B cell (primary cell): ENCODE data around the gene ZFHX2. TPM values are rescaled to one million over a fixed set of nuclear protein-coding genes. Genes with fewer than 3 reads are reported as not detected.

Experiments used
- ATAC-seq: fragments of 200-7000 bp; cut with Tn5 transposase; one replicate; pipeline ENCODE4 v1.10.0; 2021; ENCODE audit warnings: low read depth, mild to moderate bottlenecking, moderate number of reproducible peaks, moderate library complexity
- CTCF ChIA-PET: fragments of 350-600 bp; sonication (Branson Sonifier 250); formaldehyde crosslinking; loops from one replicate; lab custom pipeline; 2021; ENCODE audit warnings: antibody characterized with exemption, inconsistent platforms; lab: Charles Lee
- POLR2A ChIA-PET: fragments of 350-600 bp; sonication (Branson Sonifier 250); formaldehyde crosslinking; loops from one replicate; lab custom pipeline; 2021; ENCODE audit warnings: antibody characterized with exemption; lab: Charles Lee
- DNase-seq: peaks from one replicate; pipeline ENCODE4 v3.0.0; 2013
- H2AFZ ChIP-seq: 2 replicates; pipeline ENCODE4 v1.6.1; 2012; ENCODE audit warnings: mild to moderate bottlenecking, low read depth, low read length; ENCODE audit not compliant: insufficient read depth, poor library complexity, severe bottlenecking
- H3K27ac ChIP-seq, 2 donors: 1 replicate in 1 of 2; 2 replicates in 1 of 2; pipeline ENCODE4 v1.5.1; 2012 to 2013; ENCODE audit warnings: low read length in 2 of 2, mild to moderate bottlenecking in 2 of 2, moderate library complexity in 1 of 2
- H3K27me3 ChIP-seq, 4 experiments: fragments of 200-600 bp in 1 of 4; sonication (generic) in 1 of 4; replicated peaks in 1 of 4; 1 replicate in 2 of 4; 2 replicates in 2 of 4; pipeline versions ENCODE4 v1.6.1 to v1.7.0; 2013 to 2016; ENCODE audit warnings: low read length in 3 of 4, mild to moderate bottlenecking in 2 of 4, mixed read lengths in 1 of 4, moderate library complexity in 1 of 4; ENCODE audit not compliant: insufficient read depth in 4 of 4, control insufficient read depth in 3 of 4; ENCODE audit errors: control extremely low read depth in 1 of 4
- H3K36me3 ChIP-seq, 2 experiments: replicated peaks in 1 of 2; 1 replicate in 1 of 2; 2 replicates in 1 of 2; pipeline versions ENCODE4 v1.6.1 to v1.7.1; 2013; ENCODE audit warnings: low read length in 1 of 2; ENCODE audit not compliant: insufficient read depth in 2 of 2, control insufficient read depth in 1 of 2; ENCODE audit errors: control extremely low read depth in 1 of 2, extremely low read depth in 1 of 2
- H3K4me1 ChIP-seq, 2 donors: fragments of 200-600 bp in 1 of 2; sonication (generic) in 1 of 2; 1 replicate in 1 of 2; 2 replicates in 1 of 2; pipeline versions ENCODE4 v1.5.1 to v1.6.1; 2013 to 2017; ENCODE audit warnings: low read length in 2 of 2; ENCODE audit not compliant: control insufficient read depth in 2 of 2, insufficient read depth in 2 of 2
- H3K4me2 ChIP-seq: replicated peaks from 2 replicates; pipeline ENCODE3; 2012; ENCODE audit warnings: mild to moderate bottlenecking, low read depth, low read length; ENCODE audit not compliant: poor library complexity, severe bottlenecking
- H3K4me3 ChIP-seq, 5 experiments: fragments of 200-600 bp in 1 of 5; sonication (generic) in 1 of 5; 1 replicate in 3 of 5; 2 replicates in 2 of 5; pipeline versions ENCODE4 v1.5.1 to v1.7.0; 2011 to 2016; ENCODE audit warnings: low read length in 4 of 5, mild to moderate bottlenecking in 4 of 5, low read depth in 2 of 5, control low read depth in 1 of 5, moderate library complexity in 1 of 5; ENCODE audit not compliant: insufficient read depth in 1 of 5; ENCODE audit errors: control extremely low read depth in 1 of 5, extremely low read depth in 1 of 5
- H3K79me2 ChIP-seq: fragments of 200-600 bp; sonication (generic); one replicate; pipeline ENCODE4 v1.6.0; 2016; ENCODE audit warnings: low read length; ENCODE audit not compliant: control insufficient read depth, insufficient read depth
- H3K9ac ChIP-seq: fragments of 200-600 bp; sonication (generic); 2 replicates; pipeline ENCODE4 v1.6.1; 2017; ENCODE audit warnings: mild to moderate bottlenecking, low read length, moderate library complexity
- H3K9me3 ChIP-seq, 3 donors: one replicate each; pipeline versions ENCODE4 v1.6.1 to v1.7.1; 2013; ENCODE audit warnings: low read length in 2 of 3; ENCODE audit not compliant: control insufficient read depth in 2 of 3, insufficient read depth in 1 of 3; ENCODE audit errors: control extremely low read depth in 1 of 3
- H4K20me1 ChIP-seq: 2 replicates; pipeline ENCODE4 v1.6.0; 2012; ENCODE audit warnings: mild to moderate bottlenecking, low read length; ENCODE audit not compliant: insufficient read depth, control insufficient read depth, poor library complexity, severe bottlenecking
- H3K27ac Mint-ChIP-seq: one replicate; pipeline ENCODE4 v1.8.0; 2021; ENCODE audit warnings: mixed read lengths
- H3K27me3 Mint-ChIP-seq: one replicate; pipeline ENCODE4 v1.8.0; 2021; ENCODE audit warnings: mixed read lengths
- H3K4me1 Mint-ChIP-seq: one replicate; pipeline ENCODE4 v1.8.0; 2021; ENCODE audit warnings: mixed read lengths
- H3K4me3 Mint-ChIP-seq: one replicate; pipeline ENCODE4 v1.8.0; 2021; ENCODE audit warnings: mixed read lengths
- H3K9me3 Mint-ChIP-seq: one replicate; pipeline ENCODE4 v1.8.0; 2022; ENCODE audit warnings: mixed read lengths; ENCODE audit not compliant: insufficient read depth
- CTCF ChIP-seq: fragments of 200-600 bp; IDR thresholded peaks from one replicate; pipeline ENCODE4 v1.8.0; 2022; ENCODE audit warnings: antibody characterized with exemption, mild to moderate bottlenecking
- EZH2 ChIP-seq: IDR thresholded peaks from 2 replicates; pipeline ENCODE4 v1.6.1; 2012; ENCODE audit warnings: borderline replicate concordance, low read depth, mild to moderate bottlenecking, moderate library complexity, low read length; ENCODE audit not compliant: insufficient read depth, poor library complexity, severe bottlenecking
- WGBS: methylation state at CpG from one replicate; pipeline ENCODE4 v1.1.5; 2013; ENCODE audit warnings: missing lambda C conversion rate; ENCODE audit not compliant: insufficient coverage; 5-methylcytosine and 5-hydroxymethylcytosine counted together
- intact Hi-C: fragments of 100-400 bp; cut with micrococcal nuclease; formaldehyde crosslinking; loops from one replicate; pipeline ENCODE4 v1.10.0; 2022
- polyA plus RNA-seq: library from polyadenylated mRNA; depleted of rRNA; stranded (reverse); fragments of >200 nt; gene quantifications from 2 replicates; pipeline ENCODE4 v1.2.3, GENCODE V29; 2012
- total RNA-seq, 2 donors: library from RNA; stranded (reverse); fragments of 120-200 nt in 1 of 2; gene quantifications; 1 replicate in 1 of 2; 2 replicates in 1 of 2; pipeline versions ENCODE4 v1.2.3 to v1.2.4, GENCODE V29; 2013 to 2022

The ZFHX2 gene
- total and polyA plus RNA-seq, 2 donors (not counting 1 experiment from before 2014, with no cell fraction given), result 0.21 to 2.5 TPM

DNA sequence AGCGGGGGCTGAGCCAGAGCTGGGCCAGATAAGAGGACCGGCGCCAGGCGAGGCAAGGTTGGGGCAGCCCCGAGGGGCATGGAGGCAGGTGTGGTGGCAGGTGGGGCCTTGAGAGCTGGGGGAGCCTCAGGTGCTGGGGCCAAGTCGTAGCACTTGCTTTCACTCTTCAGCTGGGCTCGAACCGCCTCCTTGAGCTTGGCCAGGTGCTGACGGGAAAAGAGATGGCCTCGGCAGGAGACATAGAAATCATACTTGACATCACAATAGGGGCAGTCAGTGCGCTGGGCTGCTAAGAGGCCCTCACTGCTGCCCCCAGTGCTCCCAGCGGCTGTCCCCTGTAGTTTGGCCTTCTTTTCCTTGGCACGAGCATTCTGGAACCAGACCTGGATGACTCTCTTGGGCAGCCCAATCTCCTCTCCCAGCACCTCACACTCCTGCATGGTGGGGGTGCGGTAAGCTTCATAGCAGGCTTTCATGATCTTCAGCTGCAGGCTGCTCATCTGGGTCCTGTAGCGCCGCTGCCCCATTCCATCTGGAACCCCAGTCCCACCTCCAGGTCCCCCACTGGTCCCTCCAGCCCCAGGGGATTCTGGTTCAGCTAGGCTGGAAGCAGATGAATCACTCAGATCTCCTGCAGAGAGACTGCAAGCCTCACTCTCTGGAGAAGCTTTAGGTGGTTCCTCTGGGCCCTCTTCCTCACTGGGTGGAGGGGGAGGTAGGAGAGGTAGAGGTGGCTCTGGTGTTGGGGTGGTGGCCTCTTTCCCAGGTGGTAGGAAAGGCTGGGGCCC lies 28.1 kb downstream of the ZFHX2 start:
- Mint-ChIP-seq H3K27me3 (no peaks in the 10 kb centered on the region), H3K4me1 (no peaks in the 10 kb centered on the region), H3K4me3 (no peak overlapping the region), H3K9me3 (no peaks in the 10 kb centered on the region), H3K27ac (no peak overlapping the region)
- no peak overlapping the region for H3K27ac ChIP-seq
- H2AFZ ChIP-seq, result no peak overlapping the region
- no peaks in the 10 kb centered on the region for H3K9me3 ChIP-seq
- no peak overlapping the region for H3K4me3 ChIP-seq
- H3K79me2 ChIP-seq, result no peaks in the 10 kb centered on the region
- H3K27me3 ChIP-seq, result no peaks in the 10 kb centered on the region
- H3K9ac ChIP-seq, result no peak overlapping the region
- ATAC-seq (no peak), DNase-seq (no peak)
- POLR2A ChIA-PET, result no interaction called here
- intact Hi-C loops, result no loop called here
- no peaks in the 10 kb centered on the region for H3K4me1 ChIP-seq
- no peak overlapping the region for H3K4me2 ChIP-seq
- H3K36me3 ChIP-seq, result no peaks in the 10 kb centered on the region
- no peaks in the 10 kb centered on the region for H4K20me1 ChIP-seq
- CTCF ChIA-PET, result no interaction called here
- TF ChIP-seq CTCF, result no peak
- no peak for TF ChIP-seq EZH2
- 94% methylated on average over 16 of the region's 16 CpGs for WGBS

DNA sequence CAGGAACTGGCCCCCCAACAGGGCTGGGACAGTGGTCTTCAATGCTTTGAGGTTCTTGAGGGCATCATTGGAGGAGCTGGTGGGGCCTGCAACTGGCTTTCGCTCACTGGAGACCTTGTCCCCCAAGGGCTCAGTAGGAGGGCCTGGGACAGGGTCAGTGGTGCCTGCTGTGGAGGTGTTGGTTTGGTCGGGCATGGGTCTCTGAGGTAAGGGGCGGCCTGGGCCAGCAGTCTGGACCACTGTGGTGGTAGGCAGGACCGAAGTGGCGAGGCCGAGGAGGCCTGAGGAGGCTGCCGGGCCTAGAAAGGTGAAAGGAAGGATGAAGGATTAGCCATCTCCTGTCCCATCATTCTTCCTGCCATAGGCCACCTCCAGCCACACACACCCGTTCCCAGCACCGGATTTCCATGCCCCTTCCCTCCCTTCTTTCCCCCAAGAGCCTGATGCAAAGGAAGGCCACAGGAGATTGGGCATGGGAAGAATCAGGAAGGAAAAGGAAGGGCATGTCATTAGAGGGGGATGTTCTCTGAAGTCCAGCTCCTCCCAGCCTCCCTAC lies 28.8 kb downstream of the ZFHX2 start:
- Histone ChIP-seq H3K79me2 (no peaks in the 10 kb centered on the region), H4K20me1 (no peaks in the 10 kb centered on the region), H3K36me3 (no peaks in the 10 kb centered on the region), H3K27me3 (no peaks in the 10 kb centered on the region), H2AFZ (no peak overlapping the region), H3K9ac (no peak overlapping the region), H3K4me3 (no peak overlapping the region), H3K4me2 (no peak overlapping the region), H3K4me1 (no peaks in the 10 kb centered on the region), H3K9me3 (no peaks in the 10 kb centered on the region), H3K27ac (no peak overlapping the region)
- H3K9me3 Mint-ChIP-seq, result no peaks in the 10 kb centered on the region
- no peaks in the 10 kb centered on the region for H3K27me3 Mint-ChIP-seq
- ATAC-seq (no peak), DNase-seq (no peak)
- POLR2A ChIA-PET, result no interaction called here
- intact Hi-C loops, result no loop called here
- CTCF ChIA-PET, result interaction anchor here (1.1 kb wide), 1 partner anchor 8 kb away, joined by 3 read pairs; no protein-coding TSS in a partner anchor
- H3K4me3 Mint-ChIP-seq, result no peak overlapping the region
- 94% methylated on average over 3 of the region's 9 CpGs for WGBS
- no peak overlapping the region for H3K27ac Mint-ChIP-seq
- H3K4me1 Mint-ChIP-seq, result no peaks in the 10 kb centered on the region
- TF ChIP-seq CTCF (no peak), EZH2 (no peak)
